Mononuclear cell (primary cell): Measurements from ENCODE around the gene PTGR1. TPM values are rescaled to one million over a fixed set of nuclear protein-coding genes. Genes with fewer than 3 reads are reported as not detected.
A peak's percentile ranks its signal among the peaks of the same experiment; 100 is the strongest.
"Not testable (repeated sequence)": the region's sequence is repeated elsewhere in the genome, so short reads cannot be mapped to it uniquely, and the experiment has no call there.

ENCODE experiments used
- H3K27me3 ChIP-seq: 2 replicates; pipeline ENCODE4 v1.6.0; 2011; ENCODE audit warnings: low read length, control low read depth; ENCODE audit not compliant: insufficient read depth
- H3K4me1 ChIP-seq: 2 replicates; pipeline ENCODE4 v1.5.1; 2011; ENCODE audit warnings: mild to moderate bottlenecking, low read length, control low read depth; ENCODE audit not compliant: insufficient read depth
- H3K4me3 ChIP-seq: 2 replicates; pipeline ENCODE4 v1.5.1; 2011; ENCODE audit warnings: mild to moderate bottlenecking, low read length, moderate library complexity
- H3K9me3 ChIP-seq: 2 replicates; pipeline ENCODE4 v1.5.1; 2011; ENCODE audit warnings: low read depth, mild to moderate bottlenecking, control low read depth, low read length
- total RNA-seq: library from RNA; depleted of rRNA; stranded (reverse); fragments of >200 nt; gene quantifications from one replicate; pipeline ENCODE4 v1.2.3, GENCODE V29; 2012

The PTGR1 gene
- total RNA-seq, 1 donor = 0.31 TPM

- H3K4me3 ChIP-seq = peak overlapping the region; percentile 42
- peaks cover 24% of the 10 kb centered on the region for H3K4me1 ChIP-seq
- H3K9me3 ChIP-seq = no peaks in the 10 kb centered on the region
- H3K27me3 ChIP-seq = peaks cover 8% of the 10 kb centered on the region
These were observed 1.4 kb downstream of the PTGR1 start for GRCh38 chr9:111597852-111598732.

- Histone ChIP-seq H3K9me3 (no peaks in the 10 kb centered on the region), H3K4me1 (no peaks in the 10 kb centered on the region), H3K27me3 (no peaks in the 10 kb centered on the region), H3K4me3 (no peak overlapping the region)
These were observed 10.6 kb downstream of the PTGR1 start for GRCh38 chr9:111588846-111589245.

GRCh38 chr9:111586378-111586777, 13.1 kb downstream of the PTGR1 start:
- Histone ChIP-seq H3K4me1 (no peaks in the 10 kb centered on the region), H3K4me3 (no peak overlapping the region)

GRCh38 chr9:111582888-111583287, 16.6 kb downstream of the PTGR1 start:
- H3K27me3 ChIP-seq = no peaks in the 10 kb centered on the region
- no peaks in the 10 kb centered on the region for H3K4me1 ChIP-seq

More at GRCh38 chr9:111586378-111586777, 13.1 kb downstream of the PTGR1 start:
- Histone ChIP-seq H3K9me3 (no peaks in the 10 kb centered on the region), H3K27me3 (no peaks in the 10 kb centered on the region)

GRCh38 chr9:111572950-111573604, 26.4 kb downstream of the PTGR1 start:
- no peaks in the 10 kb centered on the region for H3K4me1 ChIP-seq
- peaks cover 6% of the 10 kb centered on the region for H3K9me3 ChIP-seq
- H3K4me3 ChIP-seq = no peak overlapping the region
- no peaks in the 10 kb centered on the region for H3K27me3 ChIP-seq

More at GRCh38 chr9:111582888-111583287, 16.6 kb downstream of the PTGR1 start:
- no peak overlapping the region for H3K4me3 ChIP-seq
- H3K9me3 ChIP-seq = no peaks in the 10 kb centered on the region

GRCh38 chr9:111568127-111568526, 31.3 kb downstream of the PTGR1 start:
- H3K4me3 ChIP-seq, H3K27me3 ChIP-seq, H3K4me1 ChIP-seq, H3K9me3 ChIP-seq: not testable (repeated sequence)

- Histone ChIP-seq H3K9me3 (peaks cover 6% of the 10 kb centered on the region), H3K27me3 (no peaks in the 10 kb centered on the region), H3K4me1 (no peaks in the 10 kb centered on the region), H3K4me3 (no peak overlapping the region)
These were observed 33.2 kb downstream of the PTGR1 start for GRCh38 chr9:111566234-111566633.

- Histone ChIP-seq H3K4me3 (no peak overlapping the region), H3K4me1 (no peaks in the 10 kb centered on the region), H3K27me3 (no peaks in the 10 kb centered on the region), H3K9me3 (no peaks in the 10 kb centered on the region)
These were observed 38.2 kb downstream of the PTGR1 start for GRCh38 chr9:111561165-111561719.

- no peaks in the 10 kb centered on the region for H3K27me3 ChIP-seq
- H3K4me1 ChIP-seq = no peaks in the 10 kb centered on the region
- H3K9me3 ChIP-seq = peaks cover 10% of the 10 kb centered on the region
- H3K4me3 ChIP-seq = no peak overlapping the region
These were observed 40.3 kb downstream of the PTGR1 start for GRCh38 chr9:111559000-111559610.

- H3K9me3 ChIP-seq = peaks cover 37% of the 10 kb centered on the region
- not testable (repeated sequence) for H3K27me3 ChIP-seq, H3K4me1 ChIP-seq, H3K4me3 ChIP-seq
These were observed 44.0 kb downstream of the PTGR1 start for GRCh38 chr9:111555425-111555824.

GRCh38 chr9:111548623-111549022, 50.8 kb downstream of the PTGR1 start:
- Histone ChIP-seq H3K27me3 (no peaks in the 10 kb centered on the region), H3K9me3 (peaks cover 90% of the 10 kb centered on the region), H3K4me3 (no peak overlapping the region), H3K4me1 (no peaks in the 10 kb centered on the region)

GRCh38 chr9:111542497-111543254, 56.8 kb downstream of the PTGR1 start:
- H3K9me3 ChIP-seq = peaks cover 87% of the 10 kb centered on the region
- H3K27me3 ChIP-seq = no peaks in the 10 kb centered on the region
- H3K4me3 ChIP-seq = no peak overlapping the region
- H3K4me1 ChIP-seq = no peaks in the 10 kb centered on the region

GRCh38 chr9:111533099-111533790, 66.2 kb downstream of the PTGR1 start:
- no peak overlapping the region for H3K4me3 ChIP-seq
- H3K9me3 ChIP-seq = peaks cover 16% of the 10 kb centered on the region
- no peaks in the 10 kb centered on the region for H3K4me1 ChIP-seq
- H3K27me3 ChIP-seq = no peaks in the 10 kb centered on the region

- H3K27me3 ChIP-seq = no peaks in the 10 kb centered on the region
- H3K4me3 ChIP-seq = no peak overlapping the region
- H3K9me3 ChIP-seq = peaks cover under 1% of the 10 kb centered on the region
- no peaks in the 10 kb centered on the region for H3K4me1 ChIP-seq
These were observed 67.7 kb downstream of the PTGR1 start for GRCh38 chr9:111531716-111532115.
